NCI-H226 (cell line): ENCODE measurements around the gene TBC1D22B.

Experiments used
- DNase-seq: peaks from one replicate; pipeline ENCODE4 v3.0.0-alpha.2; 2015

The TBC1D22B gene

GRCh38 chr6:37241131-37241530 is 16.4 kb upstream of the TBC1D22B start:
- no peak for DNase-seq

- no peak for DNase-seq
Measured at GRCh38 chr6:37241775-37242428, 15.7 kb upstream of the TBC1D22B start.

- DNase-seq = peak; percentile 98
Measured at GRCh38 chr6:37242429-37243052, 15.0 kb upstream of the TBC1D22B start.

- DNase-seq = no peak
Measured at GRCh38 chr6:37243131-37243815, 14.3 kb upstream of the TBC1D22B start.

GRCh38 chr6:37243816-37244370 is 13.7 kb upstream of the TBC1D22B start:
- no peak for DNase-seq

GRCh38 chr6:37244430-37245310 is 12.9 kb upstream of the TBC1D22B start:
- peak; percentile 100 for DNase-seq

- DNase-seq = no peak
Measured at GRCh38 chr6:37251211-37251780, 6.3 kb upstream of the TBC1D22B start.

GRCh38 chr6:37253486-37254007 is 4.0 kb upstream of the TBC1D22B start:
- no peak for DNase-seq

- no peak for DNase-seq
Measured at GRCh38 chr6:37254881-37255280, 2.7 kb upstream of the TBC1D22B start.

GRCh38 chr6:37256692-37257319 is 766 bp upstream of the TBC1D22B start:
- no peak for DNase-seq

GRCh38 chr6:37257320-37257633 is 295 bp upstream of the TBC1D22B start:
- DNase-seq = no peak

- no peak for DNase-seq
Measured at GRCh38 chr6:37258405-37259105, 983 bp downstream of the TBC1D22B start.

GRCh38 chr6:37259191-37259590 is 1.6 kb downstream of the TBC1D22B start:
- DNase-seq = no peak

- DNase-seq = no peak
Measured at GRCh38 chr6:37260040-37260439, 2.5 kb downstream of the TBC1D22B start.

- DNase-seq = no peak
Measured at GRCh38 chr6:37260444-37260843, 2.9 kb downstream of the TBC1D22B start.

GRCh38 chr6:37261198-37261597 is 3.6 kb downstream of the TBC1D22B start:
- DNase-seq = no peak

- no peak for DNase-seq
Measured at GRCh38 chr6:37262446-37263026, 5.0 kb downstream of the TBC1D22B start.

GRCh38 chr6:37265001-37265400 is 7.4 kb downstream of the TBC1D22B start:
- no peak for DNase-seq

GRCh38 chr6:37265860-37266259 is 8.3 kb downstream of the TBC1D22B start:
- no peak for DNase-seq

GRCh38 chr6:37269105-37269504 is 11.5 kb downstream of the TBC1D22B start:
- no peak for DNase-seq
